Left ventricle myocardium inferior (tissue), 1 donor: ENCODE data around the gene CACNB3. TPM values are rescaled to one million over a fixed set of nuclear protein-coding genes. Genes with fewer than 3 reads are reported as not detected.

ENCODE experiments used
- DNase-seq: peaks from one replicate; pipeline ENCODE4 v3.0.0-alpha.2; 2020
- H3K27ac ChIP-seq: fragments of 200-600 bp; replicated peaks from 2 replicates; pipeline ENCODE4 v1.8.0; 2021
- H3K27me3 ChIP-seq: fragments of 200-600 bp; 2 replicates; pipeline ENCODE4 v1.8.0; 2021; ENCODE audit warnings: low read depth
- H3K36me3 ChIP-seq: fragments of 200-600 bp; 2 replicates; pipeline ENCODE4 v1.8.0; 2021
- H3K4me1 ChIP-seq: fragments of 200-600 bp; 2 replicates; pipeline ENCODE4 v1.8.0; 2021
- H3K4me3 ChIP-seq: fragments of 200-600 bp; 2 replicates; pipeline ENCODE4 v1.8.0; 2021; ENCODE audit warnings: mild to moderate bottlenecking, moderate library complexity
- H3K9me3 ChIP-seq: fragments of 200-600 bp; replicated peaks from 2 replicates; pipeline ENCODE4 v1.8.0; 2021
- intact Hi-C: fragments of 100-400 bp; cut with micrococcal nuclease; formaldehyde crosslinking; loops from one replicate; pipeline ENCODE4 v1.11.0; 2022
- long read RNA-seq: library from polyadenylated mRNA; unstranded; transcript quantifications from one replicate; pipeline ENCODE4 v2.0.0, GENCODE V29; 2021
- total RNA-seq: library from RNA; stranded (reverse); fragmentation: NEBNext Ultra II Directional; extraction: Animal tissue kit (Norgen Biotek cat#: 25700); gene quantifications from one replicate; pipeline ENCODE4 v1.2.1, GENCODE V29; 2021
- TF ChIP-seq, protein P1 (sequence below): fragments of 200-600 bp; IDR thresholded peaks from 2 replicates; pipeline ENCODE4 v1.8.0; 2021; ENCODE audit warnings: antibody characterized with exemption, mild to moderate bottlenecking, borderline replicate concordance
- donor health status: DM: no; HTN: yes; CAD: no; lungs with severe emphysema.

Gene CACNB3
- 4.8 TPM for total RNA-seq
- long read RNA-seq, partial matches to known transcripts, result 2 of 5 reads
- long read RNA-seq, other reads (novel, unspliced or antisense), result 3 of 5 reads

DNA sequence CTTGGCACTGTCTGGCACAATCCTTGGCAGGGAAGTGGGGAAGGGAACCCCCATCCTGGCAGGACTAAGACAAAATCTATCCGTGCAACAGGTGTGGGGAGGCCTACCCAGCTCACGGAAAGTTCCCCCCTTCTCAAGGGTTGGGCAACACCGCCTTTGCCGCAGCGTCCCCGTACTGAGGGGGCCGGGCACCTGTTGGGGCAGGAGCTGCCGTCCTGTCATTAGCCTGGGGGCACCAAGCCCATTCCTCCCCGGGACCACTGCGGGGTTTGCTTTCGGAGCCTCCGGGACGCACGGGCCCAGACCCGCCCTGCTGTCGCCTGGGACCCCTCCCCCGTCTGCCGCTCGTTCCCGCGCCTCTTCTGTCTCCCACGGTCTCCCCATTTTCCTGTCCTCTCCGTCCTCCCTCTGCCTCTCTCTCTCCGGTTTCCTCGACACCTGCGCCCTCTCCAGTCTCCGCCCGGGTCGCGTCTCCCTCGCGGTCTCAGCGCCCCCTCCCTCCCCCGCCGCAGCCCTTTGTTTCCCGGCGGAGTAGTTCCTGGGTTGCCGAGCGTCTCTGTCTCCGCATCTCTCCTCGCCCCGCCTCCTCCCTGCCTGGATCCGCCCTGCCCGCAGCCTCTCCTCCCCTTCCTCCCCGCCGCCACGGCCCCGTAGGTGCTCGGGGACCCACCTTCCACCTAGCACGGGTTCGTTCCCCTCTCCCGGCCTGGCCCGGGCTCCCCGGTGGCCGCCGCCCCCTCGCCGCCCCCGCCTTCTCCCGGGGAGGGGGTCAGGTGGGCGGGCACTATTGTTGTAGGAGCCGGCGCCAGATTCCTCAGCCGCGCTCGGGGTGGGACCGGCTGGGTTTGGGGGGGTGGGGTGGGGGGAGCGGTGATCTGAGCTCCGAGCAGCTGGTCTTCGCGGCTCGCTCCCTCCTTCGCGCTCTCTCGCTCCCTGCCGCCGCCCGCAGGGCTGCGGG lies at the start of gene CACNB3:
CACNB3 (plus strand) TSS at position 624 of the 958 bp plus-strand sequence. CDS start 434 bp downstream, outside the sequence.
- DNase-seq, result peak; percentile 78
- H3K36me3 ChIP-seq, result no peaks in the 10 kb centered on the region
- TF ChIP-seq, protein P1, sequence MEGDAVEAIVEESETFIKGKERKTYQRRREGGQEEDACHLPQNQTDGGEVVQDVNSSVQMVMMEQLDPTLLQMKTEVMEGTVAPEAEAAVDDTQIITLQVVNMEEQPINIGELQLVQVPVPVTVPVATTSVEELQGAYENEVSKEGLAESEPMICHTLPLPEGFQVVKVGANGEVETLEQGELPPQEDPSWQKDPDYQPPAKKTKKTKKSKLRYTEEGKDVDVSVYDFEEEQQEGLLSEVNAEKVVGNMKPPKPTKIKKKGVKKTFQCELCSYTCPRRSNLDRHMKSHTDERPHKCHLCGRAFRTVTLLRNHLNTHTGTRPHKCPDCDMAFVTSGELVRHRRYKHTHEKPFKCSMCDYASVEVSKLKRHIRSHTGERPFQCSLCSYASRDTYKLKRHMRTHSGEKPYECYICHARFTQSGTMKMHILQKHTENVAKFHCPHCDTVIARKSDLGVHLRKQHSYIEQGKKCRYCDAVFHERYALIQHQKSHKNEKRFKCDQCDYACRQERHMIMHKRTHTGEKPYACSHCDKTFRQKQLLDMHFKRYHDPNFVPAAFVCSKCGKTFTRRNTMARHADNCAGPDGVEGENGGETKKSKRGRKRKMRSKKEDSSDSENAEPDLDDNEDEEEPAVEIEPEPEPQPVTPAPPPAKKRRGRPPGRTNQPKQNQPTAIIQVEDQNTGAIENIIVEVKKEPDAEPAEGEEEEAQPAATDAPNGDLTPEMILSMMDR, result no peak
- H3K9me3 ChIP-seq, result no peaks in the 10 kb centered on the region
- H3K27me3 ChIP-seq, result no peaks in the 10 kb centered on the region
- intact Hi-C loops, result no loop called here
- peaks cover 51% of the 10 kb centered on the region for H3K4me1 ChIP-seq
- peak within 1 kb of the TSS; percentile 53 for H3K27ac ChIP-seq
- H3K4me3 ChIP-seq, result peak within 1 kb of the TSS; percentile 84

GRCh38 chr12:48768736-48769135 lies 49.6 kb upstream of the CACNB3 start:
- Histone ChIP-seq H3K27ac (peak overlapping the region; percentile 75), H3K27me3 (no peaks in the 10 kb centered on the region), H3K9me3 (no peaks in the 10 kb centered on the region), H3K36me3 (peaks cover 85% of the 10 kb centered on the region), H3K4me3 (no peak overlapping the region), H3K4me1 (peaks cover 46% of the 10 kb centered on the region)
- TF ChIP-seq, protein P1, result no peak
- DNase-seq, result no peak
- intact Hi-C loops, result no loop called here

- Histone ChIP-seq H3K36me3 (peaks cover 96% of the 10 kb centered on the region), H3K4me1 (peaks cover 54% of the 10 kb centered on the region), H3K27ac (no peak overlapping the region), H3K4me3 (no peak overlapping the region), H3K9me3 (no peaks in the 10 kb centered on the region), H3K27me3 (no peaks in the 10 kb centered on the region)
- TF ChIP-seq, protein P1, result no peak
- no peak for DNase-seq
- intact Hi-C loops, result no loop called here
These were observed 47.5 kb upstream of the CACNB3 start for GRCh38 chr12:48770756-48771155.

DNA sequence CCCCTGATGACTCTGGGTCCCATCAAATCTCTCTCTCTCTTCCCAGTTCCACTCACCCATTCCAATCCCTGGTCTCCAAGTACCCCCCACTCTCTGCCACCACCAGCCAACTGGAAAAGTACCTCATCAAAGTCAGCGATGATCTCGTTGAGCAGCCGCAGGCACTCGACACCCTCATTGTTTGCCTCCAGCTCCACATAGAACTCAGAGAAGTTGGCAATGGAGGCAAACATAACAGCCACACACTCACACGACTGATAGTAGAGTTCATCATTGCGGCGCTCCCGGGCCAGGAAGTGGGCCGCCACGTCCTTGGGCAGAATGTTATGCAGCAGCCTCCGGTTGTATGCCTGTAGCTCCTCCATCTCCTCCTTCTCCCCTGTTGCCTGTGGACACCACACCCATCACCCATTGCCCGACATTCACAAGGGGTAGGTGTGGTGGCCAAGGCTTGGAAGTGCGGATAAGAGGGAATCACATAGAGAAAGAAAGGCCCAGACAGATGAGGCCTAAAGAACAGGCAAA lies 46.6 kb upstream of the CACNB3 start:
- Histone ChIP-seq H3K4me1 (peaks cover 54% of the 10 kb centered on the region), H3K27me3 (no peaks in the 10 kb centered on the region), H3K9me3 (no peaks in the 10 kb centered on the region), H3K4me3 (no peak overlapping the region), H3K36me3 (peaks cover 96% of the 10 kb centered on the region), H3K27ac (no peak overlapping the region)
- intact Hi-C loops, result no loop called here
- DNase-seq, result no peak
- TF ChIP-seq, protein P1, result no peak

- TF ChIP-seq, protein P1, result no peak
- Histone ChIP-seq H3K27me3 (no peaks in the 10 kb centered on the region), H3K27ac (no peak overlapping the region), H3K36me3 (peaks cover 95% of the 10 kb centered on the region), H3K9me3 (no peaks in the 10 kb centered on the region), H3K4me3 (no peak overlapping the region), H3K4me1 (peaks cover 54% of the 10 kb centered on the region)
- intact Hi-C loops, result no loop called here
- DNase-seq, result no peak
These were observed 44.6 kb upstream of the CACNB3 start for GRCh38 chr12:48773686-48774085.
